IPS DF 19.7 (cell line): Measurements from ENCODE around the gene IGF1R.

Experiments used
- DNase-seq: peaks from one replicate; pipeline ENCODE4 v3.0.0-alpha.2; 2013; ENCODE audit warnings: low read depth, low spot score

Gene IGF1R

GRCh38 chr15:98775498-98776230 lies 127.3 kb downstream of the IGF1R start:
- DNase-seq = no peak

DNA sequence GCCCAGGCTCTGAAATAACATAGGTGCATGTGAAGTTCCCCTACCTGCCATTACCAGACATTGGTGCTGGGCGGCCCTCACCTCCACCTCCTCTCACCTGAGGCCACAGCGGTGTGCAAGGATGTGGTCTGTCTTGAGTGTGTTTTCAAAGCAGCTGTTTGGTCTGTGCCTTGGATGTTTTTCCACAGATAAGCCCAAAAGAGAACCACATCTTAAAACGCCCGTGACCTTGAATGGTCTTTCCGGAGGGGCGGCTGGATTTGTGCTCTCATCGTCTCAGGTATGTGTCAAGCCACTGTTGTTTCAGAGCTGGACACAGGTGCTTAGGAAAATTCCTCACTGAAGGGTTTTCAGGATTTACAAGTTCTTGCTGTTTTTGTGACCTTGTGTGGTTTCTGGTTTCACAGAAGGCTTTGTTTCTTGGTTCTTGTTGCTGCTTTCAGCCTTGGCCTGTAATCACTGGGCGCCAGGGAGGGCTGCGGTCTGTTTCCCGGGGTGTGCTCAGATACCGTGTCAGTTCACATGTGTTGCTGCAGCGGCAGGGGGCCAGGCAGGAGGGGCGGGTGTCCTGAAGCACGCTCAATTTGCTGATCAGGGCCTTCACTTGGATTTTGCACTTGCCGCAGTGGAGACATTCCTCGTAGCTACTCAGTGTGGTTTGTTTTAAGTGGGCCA lies 128.4 kb downstream of the IGF1R start:
- DNase-seq = no peak

GRCh38 chr15:98777426-98777825 lies 129.1 kb downstream of the IGF1R start:
- DNase-seq = no peak

- no peak for DNase-seq
These were observed 130.1 kb downstream of the IGF1R start for GRCh38 chr15:98778263-98778959.

DNA sequence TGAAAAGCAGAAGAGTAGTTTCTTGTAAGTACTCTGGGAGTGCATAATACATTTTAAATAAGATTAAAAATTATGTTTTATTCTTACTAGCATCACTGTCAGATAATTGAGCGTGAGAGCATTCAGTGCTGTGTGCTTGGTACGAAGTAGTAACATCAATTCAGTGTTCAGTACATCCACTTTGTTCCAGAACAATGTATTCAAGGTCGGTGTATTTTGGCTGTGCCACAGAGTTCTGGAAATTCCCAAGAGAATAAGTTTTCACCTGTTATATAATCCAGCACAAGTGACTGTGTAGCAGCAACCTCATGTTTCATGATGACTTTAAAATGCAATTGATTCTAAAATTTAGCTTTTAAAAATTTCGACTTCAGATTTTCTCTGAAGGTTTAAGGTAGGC lies 130.6 kb downstream of the IGF1R start:
- DNase-seq = no peak

DNA sequence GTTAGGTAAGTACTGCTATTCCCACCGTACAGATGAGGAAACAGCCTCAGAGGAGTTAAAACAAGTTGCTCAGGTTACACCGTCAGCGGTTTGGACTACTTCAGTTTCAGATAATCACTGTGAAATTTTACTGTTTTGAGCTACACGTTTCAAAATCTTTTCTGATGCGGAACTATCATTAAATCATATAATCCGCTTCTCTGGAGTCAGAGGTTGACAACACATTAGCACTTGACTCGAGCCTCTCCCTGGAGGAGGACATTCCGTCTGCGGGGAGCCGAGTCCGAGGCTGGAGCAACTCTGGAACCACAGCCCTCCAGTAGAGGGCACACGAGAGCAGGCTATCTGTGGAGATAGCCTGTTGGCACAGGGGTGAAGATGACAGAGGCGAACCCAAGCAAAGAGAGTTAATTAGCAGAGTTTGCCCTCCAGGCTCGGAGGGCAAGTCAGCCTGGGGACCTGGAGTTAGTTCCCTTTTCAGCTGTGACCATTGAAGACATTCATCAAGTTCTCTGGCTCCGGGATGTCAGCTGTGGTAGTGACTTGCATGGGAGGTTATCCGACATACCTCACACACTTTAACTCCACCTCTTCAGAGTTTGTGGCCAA lies 131.2 kb downstream of the IGF1R start:
- peak; percentile 65 for DNase-seq

DNA sequence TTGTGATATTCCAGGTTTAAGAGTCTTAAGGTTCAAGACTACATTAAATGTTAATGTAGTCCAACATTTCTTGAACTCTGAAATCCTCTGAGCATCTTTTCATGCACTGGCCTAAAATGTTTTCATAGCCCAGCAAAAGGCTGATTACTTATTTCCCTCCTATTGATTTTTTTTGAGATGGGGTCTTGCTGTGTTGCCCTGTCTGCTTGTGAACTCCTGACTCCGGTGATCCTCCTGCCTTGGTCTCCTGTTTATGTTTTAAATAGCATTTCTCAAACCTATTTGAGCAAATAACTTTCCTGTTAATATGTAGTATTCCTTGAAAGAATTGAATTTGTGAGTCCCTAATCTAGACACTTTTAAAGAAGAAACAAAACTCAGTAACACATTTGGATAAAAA lies 133.5 kb downstream of the IGF1R start:
- no peak for DNase-seq

DNA sequence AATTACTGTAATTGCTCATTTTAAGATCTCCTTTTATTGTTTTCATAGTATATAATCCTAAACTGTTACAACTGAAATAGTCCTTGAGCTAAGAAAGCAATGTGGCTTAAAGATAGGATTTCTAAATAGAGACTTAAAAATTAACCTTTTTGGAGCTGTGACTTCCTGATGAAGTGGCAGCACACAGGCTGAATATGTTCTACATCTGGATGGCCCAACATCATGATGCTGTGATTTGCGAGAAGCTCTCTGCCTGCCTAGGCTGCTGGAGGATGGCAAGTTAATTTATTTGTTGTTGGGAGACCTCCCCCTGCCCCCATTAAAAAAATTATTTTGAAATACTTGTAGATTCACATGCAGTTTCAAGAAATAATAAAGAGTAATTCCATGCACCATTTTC lies 134.5 kb downstream of the IGF1R start:
- no peak for DNase-seq

DNA sequence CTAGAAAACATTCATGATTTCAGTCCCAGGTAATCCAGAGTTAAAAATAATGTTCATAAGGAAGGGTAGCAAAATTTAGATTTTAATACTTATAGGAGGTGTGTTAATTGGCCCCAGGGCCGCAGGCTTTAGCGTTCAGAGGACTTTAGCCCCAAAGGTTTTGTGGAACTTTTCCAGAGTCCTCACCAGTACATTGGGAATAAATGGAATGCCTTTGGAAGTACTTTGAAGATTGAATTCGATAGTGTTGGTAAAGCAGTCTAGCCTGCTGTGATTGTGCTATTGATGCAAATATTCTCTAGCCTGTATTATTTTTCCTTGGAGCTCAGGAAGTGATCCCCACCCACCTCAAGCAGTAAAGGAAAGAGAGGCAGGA lies 137.1 kb downstream of the IGF1R start:
- DNase-seq = no peak

DNA sequence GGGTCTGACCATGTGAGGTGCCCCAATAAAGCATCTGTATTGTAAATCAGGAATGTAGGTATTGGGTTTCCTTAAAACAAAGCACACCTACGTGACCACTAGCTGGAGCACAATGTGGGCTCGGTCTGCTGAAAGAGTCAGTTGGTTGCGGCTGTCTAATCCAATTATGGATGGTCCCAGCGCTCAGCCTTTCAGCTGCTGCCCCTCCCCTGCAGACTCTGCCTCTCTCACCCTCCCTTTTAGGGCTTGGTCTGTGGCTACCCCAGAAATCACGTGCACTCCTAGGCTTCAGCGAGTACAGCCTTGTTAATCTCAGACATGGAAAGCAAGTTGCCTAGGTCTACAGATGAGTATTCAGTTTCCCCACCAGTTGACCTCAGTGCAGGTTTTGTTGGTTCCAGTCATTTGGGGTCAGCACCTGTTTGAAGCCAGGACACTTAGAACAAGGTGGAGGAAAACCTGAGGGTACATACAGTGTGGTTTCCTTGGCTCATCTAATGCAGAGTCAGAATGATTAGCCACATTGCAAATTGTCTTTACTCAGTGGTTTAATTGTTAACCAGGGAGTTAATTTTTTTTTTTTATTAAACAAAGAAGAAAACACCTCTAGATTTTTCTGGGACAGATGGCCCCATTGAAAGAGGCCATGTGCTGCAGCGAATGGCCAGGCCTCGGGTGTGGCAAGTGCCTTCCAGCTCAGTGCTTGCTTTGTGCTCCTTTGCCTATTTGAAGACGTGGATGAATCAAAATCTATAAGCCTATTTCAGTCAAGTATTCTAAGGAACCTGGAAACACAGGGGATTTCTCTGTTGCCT lies 137.7 kb downstream of the IGF1R start:
- no peak for DNase-seq

DNA sequence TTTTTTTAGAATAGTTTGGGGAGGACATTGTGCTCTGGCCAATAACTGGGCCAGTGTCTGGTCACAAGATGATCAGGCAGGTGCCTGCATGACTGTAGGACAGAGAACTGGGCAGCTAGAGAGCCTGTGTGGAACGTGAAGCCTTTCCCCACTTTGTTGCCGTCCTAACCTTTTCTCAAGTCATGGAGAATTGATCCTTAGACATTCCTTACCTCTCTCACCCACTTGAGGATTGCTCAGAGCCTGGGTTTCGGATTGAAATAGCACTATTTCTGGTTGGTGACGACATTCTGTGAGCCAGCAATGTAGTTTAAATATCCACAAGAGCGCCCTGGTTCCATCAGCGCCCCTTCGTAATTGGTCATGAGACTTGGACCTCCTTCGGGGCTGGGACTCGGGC lies 138.4 kb downstream of the IGF1R start:
- no peak for DNase-seq

GRCh38 chr15:98787194-98787593 lies 138.9 kb downstream of the IGF1R start:
- DNase-seq = no peak

DNA sequence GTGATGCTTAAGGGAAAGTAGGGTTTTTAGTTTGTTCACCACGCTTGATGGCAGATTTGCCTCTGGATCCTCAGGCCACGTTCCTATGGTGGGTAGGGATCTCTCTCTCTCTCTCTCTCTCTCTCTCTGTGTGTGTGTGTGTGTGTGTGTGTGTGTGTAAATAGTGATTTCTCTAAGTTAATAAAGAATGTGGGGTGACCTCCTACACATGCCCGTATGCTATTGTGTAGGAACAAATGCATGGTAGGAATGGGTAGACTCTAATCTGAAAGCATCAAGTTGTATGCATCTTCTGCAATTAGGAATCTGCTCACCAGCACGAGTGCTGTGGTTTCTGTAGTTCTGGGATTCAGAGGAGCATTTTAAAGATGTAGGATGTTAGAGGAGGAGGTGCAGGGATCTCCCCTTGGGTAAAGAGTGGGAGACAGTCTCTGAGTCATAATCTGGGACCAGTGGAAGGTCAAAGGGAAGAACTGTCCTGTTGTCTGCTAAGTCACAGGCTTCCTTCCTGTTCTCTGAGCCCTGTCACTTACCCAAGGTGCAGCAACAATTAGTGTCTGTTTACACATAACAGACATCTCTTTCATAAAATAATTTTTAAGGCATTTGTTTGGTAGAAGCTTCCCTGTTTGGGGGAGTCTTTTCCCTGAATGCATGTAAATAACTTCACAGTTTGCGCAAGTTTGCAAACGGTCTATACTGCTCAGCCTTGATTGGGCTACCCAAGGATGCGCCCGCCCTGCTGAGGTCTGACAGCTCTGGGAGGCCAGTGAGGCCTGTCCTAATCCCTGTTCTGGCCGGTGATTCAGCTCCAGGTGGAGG lies 139.8 kb downstream of the IGF1R start:
- no peak for DNase-seq

DNA sequence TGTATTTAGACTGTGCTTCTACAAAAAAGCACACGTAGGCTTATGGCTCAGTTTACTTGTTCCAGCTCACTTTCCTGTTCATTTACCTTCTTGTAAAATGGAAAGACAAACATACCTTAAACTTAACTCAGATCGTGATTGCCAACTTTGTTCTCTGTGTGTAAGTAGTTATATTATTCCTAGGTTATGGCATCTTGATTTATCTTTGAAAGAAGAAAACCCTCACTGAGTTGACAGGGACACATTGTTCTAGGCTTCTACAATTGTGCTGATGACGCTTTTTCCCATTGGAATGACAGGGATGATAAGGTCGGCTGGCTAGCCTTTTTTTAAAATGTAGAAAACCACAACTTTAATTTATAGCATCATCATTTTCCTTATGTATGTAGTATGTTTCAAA lies 140.7 kb downstream of the IGF1R start:
- DNase-seq = no peak

GRCh38 chr15:98790270-98790669 lies 141.9 kb downstream of the IGF1R start:
- DNase-seq = no peak

DNA sequence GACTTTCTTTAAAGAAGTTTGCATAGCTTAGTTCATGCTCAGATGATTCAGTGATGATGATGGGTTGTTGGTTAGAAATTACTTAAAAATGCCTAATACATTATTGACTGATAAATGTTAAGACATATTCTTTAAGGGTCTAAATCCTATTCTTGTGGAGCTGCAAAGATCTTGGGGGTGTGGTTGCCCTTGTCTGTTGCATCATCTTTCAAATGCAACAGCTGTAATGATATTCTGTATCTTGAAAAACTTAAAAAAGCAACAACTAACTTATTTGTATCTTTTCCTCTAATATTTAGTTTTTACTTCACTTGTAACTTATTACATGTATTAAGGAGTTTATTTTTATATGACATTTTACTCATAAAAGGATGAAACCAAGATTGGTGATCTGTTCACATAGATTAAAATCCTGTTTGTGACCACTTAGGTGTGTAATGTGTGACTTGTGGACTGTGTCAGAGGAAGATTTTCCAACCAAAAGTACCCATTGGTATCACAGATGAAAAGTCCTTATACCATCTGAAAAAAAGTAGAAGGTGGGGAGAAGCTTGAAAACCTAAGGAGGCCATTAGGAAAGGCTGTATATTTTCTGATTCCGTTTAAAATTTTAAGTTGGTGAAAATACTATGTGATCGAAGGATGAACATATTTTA lies 142.8 kb downstream of the IGF1R start:
- DNase-seq = no peak

DNA sequence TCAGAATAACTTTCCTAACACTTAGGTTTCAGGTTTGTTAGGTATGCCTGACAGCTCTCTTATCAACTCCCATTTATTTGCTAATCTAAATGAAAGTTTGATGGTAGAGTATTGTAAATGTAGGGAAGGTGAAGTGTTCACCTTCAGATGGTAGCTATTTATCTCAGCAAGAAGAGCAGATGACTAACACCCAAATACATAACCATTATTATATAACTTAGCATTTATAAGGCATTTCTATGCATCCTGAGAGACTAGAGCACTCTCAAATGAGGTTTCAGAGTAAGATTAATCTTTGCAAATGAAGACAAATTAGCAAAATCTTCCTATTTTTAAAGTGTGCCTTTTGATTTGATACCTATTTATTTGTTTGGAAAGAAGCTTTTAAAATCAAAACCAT lies 143.8 kb downstream of the IGF1R start:
- no peak for DNase-seq

DNA sequence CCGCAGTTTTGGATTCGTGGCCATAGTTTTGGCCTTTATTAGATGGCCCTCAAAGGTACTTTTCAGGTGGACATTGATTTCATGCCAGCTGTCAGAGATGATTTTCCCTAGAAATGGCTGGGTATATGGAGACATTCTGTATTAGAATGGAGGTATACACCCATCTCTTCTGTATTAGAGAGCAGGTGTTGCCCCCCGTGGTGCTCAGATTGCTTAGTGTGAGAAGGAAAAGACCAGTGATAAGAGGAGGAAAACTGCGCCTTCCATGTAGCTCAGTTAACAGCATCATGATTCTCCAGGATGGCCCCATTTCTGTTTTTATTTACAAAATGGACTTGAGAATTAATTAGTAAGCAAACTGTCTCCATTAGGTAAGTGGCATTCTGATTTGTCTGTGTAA lies 145.9 kb downstream of the IGF1R start:
- DNase-seq = no peak

DNA sequence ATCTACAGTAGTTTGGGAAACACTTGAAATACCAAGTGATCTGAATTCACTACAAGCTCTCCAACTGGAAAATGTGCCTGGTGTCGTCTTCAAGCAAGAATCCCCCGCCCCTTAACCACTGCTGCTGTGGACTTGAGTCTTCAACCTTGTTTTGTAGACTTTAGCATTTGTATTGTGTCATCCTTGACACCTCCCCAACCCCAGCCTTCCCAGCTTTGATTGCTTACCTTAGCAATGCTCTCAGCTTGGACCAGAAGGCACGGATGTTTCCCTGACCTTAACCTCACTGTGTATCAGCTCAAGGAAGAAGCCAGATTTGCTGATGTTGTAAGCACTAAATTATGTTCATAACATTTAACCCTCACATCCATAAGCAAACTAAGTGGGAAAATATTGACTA lies 146.4 kb downstream of the IGF1R start:
- no peak for DNase-seq

DNA sequence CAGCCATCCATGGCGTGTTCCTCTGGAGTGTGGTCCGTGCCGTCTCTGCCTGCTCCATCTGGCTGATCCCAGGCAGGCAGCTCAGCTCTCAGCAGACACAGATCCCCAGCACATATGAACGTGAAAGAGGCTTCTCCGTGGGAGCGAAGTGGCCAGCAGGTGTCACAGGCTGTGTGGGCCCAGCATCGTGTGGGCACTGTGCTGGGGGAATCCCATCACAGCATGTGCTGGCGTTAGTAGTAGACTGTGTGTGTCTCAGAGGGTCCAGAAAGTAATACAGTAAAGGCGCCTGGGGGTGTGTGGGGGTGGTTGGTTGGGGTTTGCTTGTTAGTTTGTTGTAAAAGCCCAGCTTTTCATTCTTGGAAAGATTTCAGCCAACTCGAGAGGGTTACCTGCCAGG lies 147.6 kb downstream of the IGF1R start:
- DNase-seq = no peak
